Neuronal stem cell (in vitro differentiated cells): ENCODE measurements around the gene C11orf71.

Source experiments
- DNase-seq: peaks from one replicate; pipeline ENCODE4 v3.0.0-alpha.2; 2013; ENCODE audit warnings: low spot score
- H2AFZ ChIP-seq: one replicate; pipeline ENCODE4 v1.6.1; 2013; ENCODE audit warnings: mild to moderate bottlenecking, low read length, inconsistent platforms
- H2AK5ac ChIP-seq: 2 replicates; pipeline ENCODE4 v1.6.1; 2013; ENCODE audit warnings: low read depth, mild to moderate bottlenecking, inconsistent platforms, low read length, moderate library complexity, mixed read lengths
- H2BK120ac ChIP-seq: 2 replicates; pipeline ENCODE4 v1.6.1; 2013; ENCODE audit warnings: low read depth, mild to moderate bottlenecking, inconsistent platforms, low read length, moderate library complexity, mixed read lengths
- H2BK12ac ChIP-seq: one replicate; pipeline ENCODE4 v1.6.1; 2013; ENCODE audit warnings: low read length, inconsistent platforms
- H2BK15ac ChIP-seq: 2 replicates; pipeline ENCODE4 v1.6.1; 2013; ENCODE audit warnings: mild to moderate bottlenecking, low read length, inconsistent platforms, mixed read lengths
- H2BK5ac ChIP-seq: one replicate; pipeline ENCODE4 v1.6.1; 2013; ENCODE audit warnings: inconsistent platforms, mild to moderate bottlenecking, low read length, moderate library complexity
- H3K14ac ChIP-seq: one replicate; pipeline ENCODE4 v1.6.1; 2013; ENCODE audit warnings: low read length, inconsistent platforms
- H3K18ac ChIP-seq: 2 replicates; pipeline ENCODE4 v1.6.1; 2013; ENCODE audit warnings: low read length, inconsistent platforms
- H3K23ac ChIP-seq: 2 replicates; pipeline ENCODE4 v1.6.1; 2013; ENCODE audit warnings: low read depth, mild to moderate bottlenecking, mixed read lengths, low read length, inconsistent platforms; ENCODE audit not compliant: poor library complexity
- H3K27ac ChIP-seq: replicated peaks from 3 replicates; pipeline ENCODE4 v1.5.1; 2013; ENCODE audit warnings: low read length, inconsistent platforms
- H3K27me3 ChIP-seq, 3 experiments: 2 replicates each; pipeline ENCODE4 v1.6.1; 2013; ENCODE audit warnings: low read length in 3 of 3, mild to moderate bottlenecking in 2 of 3, inconsistent platforms in 1 of 3, low read depth in 1 of 3, mixed read lengths in 1 of 3, moderate library complexity in 1 of 3; ENCODE audit not compliant: control insufficient read depth in 3 of 3, insufficient read depth in 3 of 3
- H3K36me3 ChIP-seq, 2 donors: replicated peaks in 1 of 2; 2 replicates each; pipeline ENCODE4 v1.6.1; 2013; ENCODE audit warnings: low read length in 2 of 2; ENCODE audit not compliant: control insufficient read depth in 2 of 2, insufficient read depth in 2 of 2
- H3K4ac ChIP-seq: 2 replicates; pipeline ENCODE4 v1.6.1; 2013; ENCODE audit warnings: inconsistent platforms, mild to moderate bottlenecking, low read length, moderate library complexity
- H3K4me1 ChIP-seq, 2 donors: 1 replicate in 1 of 2; 2 replicates in 1 of 2; pipeline ENCODE4 v1.6.1; 2013; ENCODE audit warnings: low read length in 2 of 2, low read depth in 1 of 2; ENCODE audit not compliant: control insufficient read depth in 2 of 2, insufficient read depth in 1 of 2
- H3K4me2 ChIP-seq: one replicate; pipeline ENCODE4 v1.6.1; 2013; ENCODE audit warnings: mild to moderate bottlenecking, low read length, inconsistent platforms; ENCODE audit not compliant: insufficient read depth, poor library complexity, severe bottlenecking
- H3K4me3 ChIP-seq, 2 donors: 2 replicates each; pipeline ENCODE4 v1.5.1; 2013; ENCODE audit warnings: low read length in 2 of 2, mild to moderate bottlenecking in 2 of 2, inconsistent platforms in 1 of 2, moderate library complexity in 1 of 2
- H3K79me1 ChIP-seq: one replicate; pipeline ENCODE4 v1.6.1; 2013; ENCODE audit warnings: low read depth, mild to moderate bottlenecking, inconsistent platforms, low read length, moderate library complexity
- H3K9ac ChIP-seq: one replicate; pipeline ENCODE4 v1.6.1; 2013; ENCODE audit warnings: mild to moderate bottlenecking, low read depth, low read length, inconsistent platforms; ENCODE audit not compliant: poor library complexity
- H3K9me3 ChIP-seq, 2 donors: replicated peaks in 1 of 2; 2 replicates each; pipeline versions ENCODE3 to v1.6.1; 2013; ENCODE audit warnings: low read length in 2 of 2, mild to moderate bottlenecking in 2 of 2, inconsistent platforms in 1 of 2, low read depth in 1 of 2, mixed read lengths in 1 of 2, moderate library complexity in 1 of 2; ENCODE audit not compliant: control insufficient read depth in 2 of 2, insufficient read depth in 1 of 2
- H4K8ac ChIP-seq: one replicate; pipeline ENCODE4 v1.6.1; 2013; ENCODE audit warnings: low read depth, mild to moderate bottlenecking, inconsistent platforms, low read length, moderate library complexity
- H4K91ac ChIP-seq: one replicate; pipeline ENCODE4 v1.6.1; 2013; ENCODE audit warnings: low read length, low read depth, mild to moderate bottlenecking, inconsistent platforms; ENCODE audit not compliant: poor library complexity
- WGBS, 2 donors: extraction: QIAGEN DNeasy Blood & Tissue Kit; methylation state at CpG; one replicate each; pipeline ENCODE4 v1.1.7; 2013; ENCODE audit warnings: missing lambda C conversion rate in 2 of 2, mixed read lengths in 1 of 2; ENCODE audit not compliant: insufficient read length in 2 of 2, insufficient replicate concordance in 1 of 2; ENCODE audit errors: extremely low coverage in 2 of 2; 5-methylcytosine and 5-hydroxymethylcytosine counted together

The C11orf71 gene

GRCh38 chr11:114366331-114367243, 33.7 kb downstream of the C11orf71 start:
- H2BK5ac ChIP-seq, result no peak overlapping the region
- H2AFZ ChIP-seq, result no peak overlapping the region
- H3K27ac ChIP-seq, result no peak overlapping the region

GRCh38 chr11:114362958-114363357, 37.4 kb downstream of the C11orf71 start:
- H3K9me3 ChIP-seq, result no peaks in the 10 kb centered on the region
- H3K18ac ChIP-seq, result no peak overlapping the region
- no peak overlapping the region for H3K4me2 ChIP-seq
- H2BK15ac ChIP-seq, result no peak overlapping the region
- H2AFZ ChIP-seq, result no peak overlapping the region
- H3K4me3 ChIP-seq, result no peak overlapping the region
- H2AK5ac ChIP-seq, result no peak overlapping the region
- H3K14ac ChIP-seq, result no peak overlapping the region
- H3K27me3 ChIP-seq, result peaks cover 0 to 5% (median 0%) of the 10 kb centered on the region in 3 experiments
- no peak overlapping the region for H3K9ac ChIP-seq
- no peak overlapping the region for H2BK12ac ChIP-seq
- no peaks in the 10 kb centered on the region for H3K79me1 ChIP-seq
- H3K4ac ChIP-seq, result no peak overlapping the region
- no peak overlapping the region for H4K91ac ChIP-seq
- no peak overlapping the region for H4K8ac ChIP-seq
- DNase-seq, result no peak
- H3K27ac ChIP-seq, result no peak overlapping the region
- no peak overlapping the region for H2BK5ac ChIP-seq
- H3K4me1 ChIP-seq, result peaks cover 2 to 3% of the 10 kb centered on the region in 2 donors
- no peaks in the 10 kb centered on the region for H3K36me3 ChIP-seq
- WGBS, 2 donors, result no CpG with 5 or more reads among the region's 3 CpGs
- no peak overlapping the region for H3K23ac ChIP-seq
- no peak overlapping the region for H2BK120ac ChIP-seq

More at GRCh38 chr11:114366331-114367243, 33.7 kb downstream of the C11orf71 start:
- Histone ChIP-seq H3K9ac (no peak overlapping the region), H3K18ac (no peak overlapping the region), H2AK5ac (no peak overlapping the region), H3K79me1 (no peaks in the 10 kb centered on the region), H3K14ac (no peak overlapping the region), H2BK120ac (no peak overlapping the region), H3K4me2 (no peak overlapping the region), H3K27me3 (peaks cover 0 to 12% (median 0%) of the 10 kb centered on the region in 3 experiments), H3K36me3 (no peaks in the 10 kb centered on the region), H3K4me1 (peaks cover 2 to 3% of the 10 kb centered on the region in 2 donors), H3K4me3 (no peak overlapping the region), H4K8ac (no peak overlapping the region), H3K23ac (no peak overlapping the region), H3K9me3 (no peaks in the 10 kb centered on the region), H2BK12ac (no peak overlapping the region), H2BK15ac (no peak overlapping the region), H4K91ac (no peak overlapping the region), H3K4ac (no peak overlapping the region)
- whole genome bisulfite sequencing, 2 donors, result no CpG with 5 or more reads among the region's 13 CpGs
- no peak for DNase-seq

GRCh38 chr11:114362326-114362725, 38.0 kb downstream of the C11orf71 start:
- no peak overlapping the region for H4K8ac ChIP-seq
- no peak overlapping the region for H2BK120ac ChIP-seq
- no peak overlapping the region for H3K9ac ChIP-seq
- DNase-seq, result no peak
- H2BK5ac ChIP-seq, result no peak overlapping the region
- H3K27me3 ChIP-seq, result no peaks in the 10 kb centered on the region
- no peak overlapping the region for H3K4me3 ChIP-seq
- no peaks in the 10 kb centered on the region for H3K79me1 ChIP-seq
- H3K4me2 ChIP-seq, result no peak overlapping the region
- H3K27ac ChIP-seq, result no peak overlapping the region
- H3K18ac ChIP-seq, result no peak overlapping the region
- no peaks in the 10 kb centered on the region for H3K9me3 ChIP-seq
- H3K14ac ChIP-seq, result no peak overlapping the region
- no peak overlapping the region for H3K4ac ChIP-seq
- no peak overlapping the region for H2BK15ac ChIP-seq
- no peak overlapping the region for H2AK5ac ChIP-seq
- H2BK12ac ChIP-seq, result no peak overlapping the region
- H3K36me3 ChIP-seq, result no peaks in the 10 kb centered on the region
- H2AFZ ChIP-seq, result no peak overlapping the region
- H4K91ac ChIP-seq, result no peak overlapping the region
- peaks cover 2 to 3% of the 10 kb centered on the region in 2 donors for H3K4me1 ChIP-seq
- H3K23ac ChIP-seq, result no peak overlapping the region
- WGBS, 2 donors, result no CpG with 5 or more reads among the region's 4 CpGs

- Histone ChIP-seq H3K27ac (no peak overlapping the region), H4K8ac (no peak overlapping the region), H3K14ac (no peak overlapping the region), H3K18ac (no peak overlapping the region), H3K9ac (no peak overlapping the region), H3K9me3 (no peaks in the 10 kb centered on the region), H2BK15ac (no peak overlapping the region), H3K79me1 (no peaks in the 10 kb centered on the region), H3K4me1 (no peaks in the 10 kb centered on the region), H2BK12ac (no peak overlapping the region), H2BK120ac (no peak overlapping the region), H3K4me2 (no peak overlapping the region), H4K91ac (no peak overlapping the region), H3K23ac (no peak overlapping the region), H2BK5ac (no peak overlapping the region), H2AK5ac (no peak overlapping the region), H3K27me3 (no peaks in the 10 kb centered on the region), H2AFZ (no peak overlapping the region), H3K4ac (no peak overlapping the region), H3K4me3 (no peak overlapping the region), H3K36me3 (no peaks in the 10 kb centered on the region)
- DNase-seq, result no peak
Measured at GRCh38 chr11:114359342-114359741, 41.0 kb downstream of the C11orf71 start.
